HepG2 (cell line): ENCODE data around the gene PCGF3. TPM values are rescaled to one million over a fixed set of nuclear protein-coding genes. Genes with fewer than 3 reads are reported as not detected.

Source experiments
- GLMP ChIP-seq: sonication (generic); formaldehyde crosslinking; IDR thresholded peaks from 2 replicates; pipeline ENCODE4 v1.9.0; 2021; ENCODE audit warnings: missing genetic modification reagents, mild to moderate bottlenecking, borderline replicate concordance
- HOXA3 ChIP-seq: sonication (generic); formaldehyde crosslinking; IDR thresholded peaks from 2 replicates; pipeline ENCODE4 v1.5.0; 2020; ENCODE audit warnings: missing genetic modification reagents
- NFKBIZ ChIP-seq: IDR thresholded peaks from 2 replicates; pipeline ENCODE4 v1.6.1; 2018; ENCODE audit warnings: missing genetic modification reagents, missing compliant biosample characterization
- NKX3-1 ChIP-seq: sonication (generic); formaldehyde crosslinking; IDR thresholded peaks from 2 replicates; pipeline ENCODE4 v1.5.0; 2020; ENCODE audit warnings: missing genetic modification reagents
- POGZ ChIP-seq: sonication (generic); formaldehyde crosslinking; IDR thresholded peaks from 2 replicates; pipeline ENCODE4 v1.4.0; 2020; ENCODE audit warnings: mild to moderate bottlenecking, missing genetic modification reagents
- PTBP1 ChIP-seq: fragments of 200-400 bp; formaldehyde crosslinking; IDR thresholded peaks from 2 replicates; pipeline ENCODE4 v1.6.1; 2018; ENCODE audit warnings: low read length, low read depth; ENCODE audit not compliant: poor library complexity, severe bottlenecking
- SMARCC2 ChIP-seq: fragments of 450-650 bp; IDR thresholded peaks from 2 replicates; pipeline ENCODE4 v1.6.1; 2017; ENCODE audit warnings: antibody characterized with exemption, mild to moderate bottlenecking
- ZBTB10 ChIP-seq: sonication (generic); formaldehyde crosslinking; IDR thresholded peaks from 2 replicates; pipeline ENCODE4 v1.4.0; 2020; ENCODE audit warnings: missing genetic modification reagents, borderline replicate concordance
- ZBTB37 ChIP-seq: sonication (generic); formaldehyde crosslinking; IDR thresholded peaks from 2 replicates; pipeline ENCODE4 v1.4.0; 2020; ENCODE audit warnings: mild to moderate bottlenecking, missing genetic modification reagents
- ZFP37 ChIP-seq: sonication (generic); formaldehyde crosslinking; IDR thresholded peaks from 2 replicates; pipeline ENCODE4 v1.4.0; 2020; ENCODE audit warnings: missing genetic modification reagents, borderline replicate concordance
- ZNF274 ChIP-seq: sonication (generic); formaldehyde crosslinking; IDR thresholded peaks from 2 replicates; pipeline ENCODE4 v1.5.1; 2020; ENCODE audit warnings: mild to moderate bottlenecking, missing genetic modification reagents
- ZNF281 ChIP-seq: sonication (generic); formaldehyde crosslinking; IDR thresholded peaks from 2 replicates; pipeline ENCODE4 v1.4.0; 2020; ENCODE audit warnings: missing genetic modification reagents, borderline replicate concordance
- ZNF614 ChIP-seq: IDR thresholded peaks from 2 replicates; pipeline ENCODE4 v1.6.1; 2018; ENCODE audit warnings: missing biosample characterization, missing genetic modification reagents, inconsistent platforms, borderline replicate concordance
- ZNF7 ChIP-seq: IDR thresholded peaks from 2 replicates; pipeline ENCODE4 v1.6.1; 2016; ENCODE audit warnings: missing biosample characterization, missing genetic modification reagents
- ZNF768 ChIP-seq: sonication (generic); formaldehyde crosslinking; IDR thresholded peaks from 2 replicates; pipeline ENCODE4 v1.4.0; 2020; ENCODE audit warnings: missing genetic modification reagents
- ZSCAN9 ChIP-seq: IDR thresholded peaks from 2 replicates; pipeline ENCODE4 v1.6.1; 2016; ENCODE audit warnings: borderline replicate concordance
- polyA plus RNA-seq, 8 experiments: library from polyadenylated mRNA; depleted of rRNA in 3 of 8; stranded (reverse) in 7 of 8; unstranded in 1 of 8; fragments of >200 nt; fragmentation: Illumina TruSeq in 4 of 8; extraction: Trizol in 4 of 8; gene quantifications; 2 replicates each; pipeline versions ENCODE4 v1.2.1 to v1.2.3, GENCODE V29; 2011 to 2016; ENCODE audit warnings: low read depth in 4 of 8, missing spikeins in 1 of 8, mixed read lengths in 1 of 8; ENCODE audit not compliant: insufficient read depth in 1 of 8
- total RNA-seq, 5 experiments: library from RNA; depleted of rRNA; stranded (reverse); fragments of >200 nt; fragmentation: Illumina TruSeq; extraction: Trizol; gene quantifications; 2 replicates each; pipeline ENCODE4 v1.2.3, GENCODE V29; 2016; ENCODE audit warnings: low read depth in 1 of 5
- TF ChIP-seq, protein P1 (sequence below): sonication (generic); formaldehyde crosslinking; IDR thresholded peaks from 2 replicates; pipeline ENCODE4 v1.5.0; 2020; ENCODE audit warnings: missing genetic modification reagents

Gene PCGF3
- total and polyA plus RNA-seq, 2 of the 13 experiments (the other 11 are each of a cell fraction or from before 2014, with no cell fraction given), result 28.6 to 66.2 TPM

DNA sequence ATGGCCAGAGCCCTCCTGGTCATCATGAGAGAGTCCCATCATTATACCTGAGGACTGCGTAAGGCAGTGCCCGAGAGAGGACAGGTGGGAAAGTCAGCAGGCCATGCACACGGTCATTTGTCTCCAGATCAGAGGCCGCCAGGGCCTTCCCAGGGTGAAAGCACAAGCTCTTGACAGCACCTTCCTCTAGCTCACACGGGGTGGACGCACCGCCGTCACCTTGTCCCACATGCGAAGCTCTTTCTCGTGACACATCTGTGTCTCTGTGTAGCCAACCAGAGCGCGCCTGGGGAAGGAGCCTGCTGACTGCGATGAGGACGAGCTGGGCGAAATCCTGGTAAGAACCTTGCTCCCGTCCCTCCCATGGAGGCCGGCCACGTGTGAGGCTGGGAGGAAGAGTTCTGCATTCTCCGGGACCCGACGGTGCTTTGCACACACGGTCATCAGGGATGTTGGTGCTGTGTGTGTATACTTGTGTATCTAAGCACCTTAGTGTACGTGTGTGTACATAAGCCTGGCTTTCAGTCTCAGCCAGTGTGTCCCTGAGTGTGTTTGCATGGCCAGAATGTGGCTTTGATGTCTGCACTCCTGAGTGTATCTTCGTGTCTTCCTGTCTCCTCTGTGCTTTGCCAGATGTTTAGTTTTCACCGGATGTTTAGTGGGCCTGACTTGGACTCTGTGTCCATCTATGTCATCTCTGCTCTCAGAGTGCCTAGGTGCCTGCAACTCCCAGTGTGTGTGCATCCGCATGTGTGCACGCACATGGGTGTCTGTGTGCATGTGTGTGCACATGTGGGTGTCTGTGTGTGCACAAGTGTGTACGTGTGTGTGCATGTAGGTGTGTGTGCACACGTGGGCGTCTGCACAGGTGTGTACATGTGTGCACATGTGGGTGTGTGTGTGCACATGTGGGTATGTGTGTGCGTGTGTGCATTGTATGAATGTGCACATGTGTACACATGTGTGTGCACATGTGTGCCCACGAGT, 46.7 kb upstream of the PCGF3 start (continued):
- no peak for TF ChIP-seq ZBTB10
- no peak for TF ChIP-seq NFKBIZ (CRISPR knock-in tag)
- no peak for TF ChIP-seq ZNF274 (CRISPR knock-in tag)
- no peak for TF ChIP-seq ZSCAN9 (CRISPR knock-in tag)
- TF ChIP-seq ZNF768 (CRISPR knock-in tag), result no peak
- TF ChIP-seq, protein P1, sequence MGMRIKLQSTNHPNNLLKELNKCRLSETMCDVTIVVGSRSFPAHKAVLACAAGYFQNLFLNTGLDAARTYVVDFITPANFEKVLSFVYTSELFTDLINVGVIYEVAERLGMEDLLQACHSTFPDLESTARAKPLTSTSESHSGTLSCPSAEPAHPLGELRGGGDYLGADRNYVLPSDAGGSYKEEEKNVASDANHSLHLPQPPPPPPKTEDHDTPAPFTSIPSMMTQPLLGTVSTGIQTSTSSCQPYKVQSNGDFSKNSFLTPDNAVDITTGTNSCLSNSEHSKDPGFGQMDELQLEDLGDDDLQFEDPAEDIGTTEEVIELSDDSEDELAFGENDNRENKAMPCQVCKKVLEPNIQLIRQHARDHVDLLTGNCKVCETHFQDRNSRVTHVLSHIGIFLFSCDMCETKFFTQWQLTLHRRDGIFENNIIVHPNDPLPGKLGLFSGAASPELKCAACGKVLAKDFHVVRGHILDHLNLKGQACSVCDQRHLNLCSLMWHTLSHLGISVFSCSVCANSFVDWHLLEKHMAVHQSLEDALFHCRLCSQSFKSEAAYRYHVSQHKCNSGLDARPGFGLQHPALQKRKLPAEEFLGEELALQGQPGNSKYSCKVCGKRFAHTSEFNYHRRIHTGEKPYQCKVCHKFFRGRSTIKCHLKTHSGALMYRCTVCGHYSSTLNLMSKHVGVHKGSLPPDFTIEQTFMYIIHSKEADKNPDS (CRISPR knock-in tag), result no peak
- TF ChIP-seq ZBTB37 (CRISPR knock-in tag), result no peak
- TF ChIP-seq ZNF281 (CRISPR knock-in tag), result no peak
- TF ChIP-seq GLMP (CRISPR knock-in tag), result no peak
- TF ChIP-seq POGZ (CRISPR knock-in tag), result peak; percentile 61; the same call in 1 of the 2 replicates
- peak; percentile 50; the same call in 1 of the 2 replicates for TF ChIP-seq HOXA3 (CRISPR knock-in tag)
- no peak for TF ChIP-seq ZNF7
- TF ChIP-seq SMARCC2, result no peak
- peak; percentile 41; the same call in 1 of the 2 replicates for TF ChIP-seq ZFP37
- no peak for TF ChIP-seq NKX3-1 (CRISPR knock-in tag)
- TF ChIP-seq ZNF614 (CRISPR knock-in tag), result no peak
- no peak for TF ChIP-seq PTBP1
